ENCODE measurements around the gene VCPKMT. TPM values are rescaled to one million over a fixed set of nuclear protein-coding genes. Genes with fewer than 3 reads are reported as not detected.

Gene VCPKMT
- total and polyA plus RNA-seq, 9 of the 15 experiments (the other 6 are each of a cell fraction or from before 2014, with no cell fraction given): 2.7 to 7.8 (median 6.3) TPM

GRCh38 chr14:50106178-50106577 is 10.2 kb downstream of the VCPKMT start:
- TF ChIP-seq ZNF318 (IDR thresholded peaks at IDR 0.05; ENCODE audit: borderline replicate concordance in 1 of 2, low read depth in 1 of 2) (no peak), MBD1 (CRISPR knock-in tag; IDR thresholded peaks at IDR 0.05) (no peak)
- H3K4me1 ChIP-seq (replicated peaks in 1 of 2; ENCODE audit: control insufficient read depth in 2 of 2, insufficient read depth in 2 of 2, low read length in 2 of 2): no peaks in the 10 kb centered on the region
- ChIA-PET CTCF (ENCODE audit: low intra/inter-chr PET ratio) (interaction anchor here (0.6 to 2.8 kb wide), 6 partner anchors 207 to 472 kb away, joined by 3 to 17 read pairs (median 6); no protein-coding TSS in a partner anchor), POLR2A (interaction anchor here (1.3 kb wide), 1 partner anchor 10 kb away, joined by 7 read pairs; the partner anchor contains the start of gene VCPKMT)
- no peak overlapping the region for H3K4me2 ChIP-seq (ENCODE audit: insufficient read depth, low read length)
- no peaks in the 10 kb centered on the region for H3K27me3 ChIP-seq (ENCODE audit: control insufficient read depth in 2 of 2, insufficient read depth in 2 of 2, low read length in 2 of 2)
- in situ Hi-C loops (cut with MboI): loop anchor here (25.0 kb wide), 1 partner anchor 469 kb away; the partner anchor contains the start of gene DNAAF2
- H3K36me3 ChIP-seq (ENCODE audit: control insufficient read depth, insufficient read depth, low read length): peaks cover 31% of the 10 kb centered on the region; the same call in 2 of the 3 replicates
- FAIRE-seq (no peak), DNase-seq (ENCODE audit: extremely low read depth in 1 of 4, low spot score in 3 of 4) (no peak), ATAC-seq (no peak)
- H4K20me1 ChIP-seq (replicated peaks; ENCODE audit: control insufficient read depth, insufficient read depth, low read length): no peaks in the 10 kb centered on the region
- BruUV-seq (replicated peaks): no TSS peak
- WGBS (ENCODE audit: insufficient coverage, low coverage, missing lambda C conversion rate): 49% methylated on average over 2 of the region's 4 CpGs
- H3K27ac ChIP-seq (ENCODE audit: extremely low read depth, low read depth, low read length): no peak overlapping the region
- intact Hi-C loops (cut with micrococcal nuclease): no loop called here
- H3K9me1 ChIP-seq (ENCODE audit: control insufficient read depth, insufficient read depth, low read length): no peaks in the 10 kb centered on the region
- H3K4me3 ChIP-seq: no peak overlapping the region
- no peaks in the 10 kb centered on the region for H3K79me2 ChIP-seq (ENCODE audit: control insufficient read depth, insufficient read depth, low read length)
- no peaks in the 10 kb centered on the region for H3K9me3 ChIP-seq (replicated peaks; ENCODE audit: control insufficient read depth, insufficient read depth, low read depth, low read length)
- H3K9ac ChIP-seq (ENCODE audit: insufficient read depth in 1 of 2, low read depth in 2 of 2, low read length in 2 of 2): no peak overlapping the region
- H2AFZ ChIP-seq (ENCODE audit: low read depth, low read length): no peak overlapping the region

All from K562 (cell line).